Loucy (cell line): Measurements from ENCODE around the gene CLCA1.

ENCODE experiments used
- H2AFZ ChIP-seq: fragments of 200-600 bp; sonication (generic); 2 replicates; pipeline ENCODE4 v1.6.0; 2016; ENCODE audit warnings: antibody characterized with exemption, mild to moderate bottlenecking, low read length, moderate library complexity
- H3F3A ChIP-seq: fragments of 200-600 bp; 2 replicates; pipeline ENCODE4 v1.6.0; 2016; ENCODE audit warnings: antibody characterized with exemption, low read depth, mild to moderate bottlenecking
- H3K27me3 ChIP-seq: fragments of 200-600 bp; sonication (generic); 2 replicates; pipeline ENCODE4 v1.6.1; 2014; ENCODE audit warnings: low read length, mild to moderate bottlenecking; ENCODE audit not compliant: insufficient read depth, poor library complexity, severe bottlenecking
- H3K36me3 ChIP-seq: fragments of 200-600 bp; sonication (generic); 2 replicates; pipeline ENCODE4 v1.6.1; 2016; ENCODE audit warnings: low read length; ENCODE audit not compliant: insufficient read depth
- H3K4me1 ChIP-seq: fragments of 200-600 bp; sonication (generic); 2 replicates; pipeline ENCODE4 v1.5.1; 2014; ENCODE audit warnings: low read length, mild to moderate bottlenecking; ENCODE audit not compliant: insufficient read depth, poor library complexity, severe bottlenecking
- H3K4me2 ChIP-seq: fragments of 200-600 bp; sonication (generic); 2 replicates; pipeline ENCODE4 v1.6.0; 2014; ENCODE audit warnings: antibody characterized with exemption, low read length, low read depth, mild to moderate bottlenecking; ENCODE audit not compliant: poor library complexity, severe bottlenecking
- H3K4me3 ChIP-seq: fragments of 200-600 bp; sonication (generic); 2 replicates; pipeline ENCODE4 v1.5.1; 2014; ENCODE audit warnings: low read length, mild to moderate bottlenecking, mixed read lengths; ENCODE audit not compliant: poor library complexity, severe bottlenecking
- H3K79me2 ChIP-seq: fragments of 200-600 bp; sonication (generic); 2 replicates; pipeline ENCODE4 v1.6.1; 2014; ENCODE audit warnings: low read length; ENCODE audit not compliant: insufficient read depth
- H3K9ac ChIP-seq: fragments of 200-600 bp; sonication (generic); 2 replicates; pipeline ENCODE4 v1.6.0; 2014; ENCODE audit warnings: mild to moderate bottlenecking, low read depth, low read length, moderate library complexity; ENCODE audit not compliant: poor library complexity, severe bottlenecking
- H3K9me2 ChIP-seq: fragments of 200-600 bp; sonication (generic); replicated peaks from 2 replicates; pipeline ENCODE4 v1.6.1; 2016; ENCODE audit warnings: low read depth, low read length, mixed read lengths
- H3K9me3 ChIP-seq: fragments of 200-600 bp; sonication (generic); 2 replicates; pipeline ENCODE4 v1.6.1; 2014; ENCODE audit warnings: mild to moderate bottlenecking, antibody characterized with exemption, low read length, low read depth; ENCODE audit not compliant: insufficient read depth
- H4K20me1 ChIP-seq: fragments of 200-600 bp; sonication (generic); 2 replicates; pipeline ENCODE4 v1.6.0; 2014; ENCODE audit warnings: antibody characterized with exemption, low read length, mild to moderate bottlenecking; ENCODE audit not compliant: insufficient read depth, poor library complexity, severe bottlenecking
- EZH2phosphoT487 ChIP-seq: fragments of 200-600 bp; IDR thresholded peaks from 2 replicates; pipeline ENCODE4 v1.6.1; 2018; ENCODE audit warnings: antibody characterized with exemption, mild to moderate bottlenecking, moderate library complexity, borderline replicate concordance
- TF ChIP-seq, protein P1 (sequence below): fragments of 200-600 bp; sonication (generic); conservative IDR thresholded peaks from 2 replicates; pipeline ENCODE4 v1.5.1; 2014; ENCODE audit warnings: mild to moderate bottlenecking, antibody characterized with exemption, low read length

Gene CLCA1

GRCh38 chr1:86429835-86430234 is 38.9 kb upstream of the CLCA1 start:
- Histone ChIP-seq H3K27me3 (no peaks in the 10 kb centered on the region), H3K36me3 (no peaks in the 10 kb centered on the region), H3K4me1 (no peaks in the 10 kb centered on the region), H3F3A (no peaks in the 10 kb centered on the region), H3K9me3 (no peaks in the 10 kb centered on the region), H4K20me1 (no peaks in the 10 kb centered on the region), H3K79me2 (no peaks in the 10 kb centered on the region), H3K4me3 (no peak overlapping the region), H2AFZ (no peak overlapping the region), H3K9me2 (no peaks in the 10 kb centered on the region), H3K9ac (no peak overlapping the region), H3K4me2 (no peak overlapping the region)
- no peak for TF ChIP-seq EZH2phosphoT487
- TF ChIP-seq, protein P1, sequence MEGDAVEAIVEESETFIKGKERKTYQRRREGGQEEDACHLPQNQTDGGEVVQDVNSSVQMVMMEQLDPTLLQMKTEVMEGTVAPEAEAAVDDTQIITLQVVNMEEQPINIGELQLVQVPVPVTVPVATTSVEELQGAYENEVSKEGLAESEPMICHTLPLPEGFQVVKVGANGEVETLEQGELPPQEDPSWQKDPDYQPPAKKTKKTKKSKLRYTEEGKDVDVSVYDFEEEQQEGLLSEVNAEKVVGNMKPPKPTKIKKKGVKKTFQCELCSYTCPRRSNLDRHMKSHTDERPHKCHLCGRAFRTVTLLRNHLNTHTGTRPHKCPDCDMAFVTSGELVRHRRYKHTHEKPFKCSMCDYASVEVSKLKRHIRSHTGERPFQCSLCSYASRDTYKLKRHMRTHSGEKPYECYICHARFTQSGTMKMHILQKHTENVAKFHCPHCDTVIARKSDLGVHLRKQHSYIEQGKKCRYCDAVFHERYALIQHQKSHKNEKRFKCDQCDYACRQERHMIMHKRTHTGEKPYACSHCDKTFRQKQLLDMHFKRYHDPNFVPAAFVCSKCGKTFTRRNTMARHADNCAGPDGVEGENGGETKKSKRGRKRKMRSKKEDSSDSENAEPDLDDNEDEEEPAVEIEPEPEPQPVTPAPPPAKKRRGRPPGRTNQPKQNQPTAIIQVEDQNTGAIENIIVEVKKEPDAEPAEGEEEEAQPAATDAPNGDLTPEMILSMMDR = no peak

- H3K9me2 ChIP-seq = no peaks in the 10 kb centered on the region
These were observed 38.4 kb upstream of the CLCA1 start for GRCh38 chr1:86430376-86430775.

DNA sequence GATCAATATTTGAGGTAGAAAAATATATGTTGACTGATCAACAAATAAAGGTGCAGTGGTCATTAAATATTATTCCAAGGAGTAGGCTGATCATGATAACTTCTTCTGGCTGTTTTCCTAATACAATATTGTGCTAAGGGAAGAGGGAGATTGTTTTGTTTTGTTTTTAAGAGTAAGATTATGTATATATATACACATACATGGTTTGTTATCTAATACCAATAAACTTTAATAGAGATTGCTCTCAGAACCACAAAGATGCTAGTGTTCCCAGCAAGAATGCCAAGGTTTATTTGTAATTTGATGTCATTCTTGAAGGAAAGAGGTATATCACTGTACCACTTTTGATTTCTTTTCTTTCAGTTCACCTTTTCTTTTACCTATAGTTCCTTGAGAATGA is 34.7 kb upstream of the CLCA1 start:
- H3K4me1 ChIP-seq = no peaks in the 10 kb centered on the region
- H3K9me2 ChIP-seq = no peaks in the 10 kb centered on the region
- no peak overlapping the region for H3K9ac ChIP-seq
- no peaks in the 10 kb centered on the region for H3K36me3 ChIP-seq
- no peaks in the 10 kb centered on the region for H3K27me3 ChIP-seq
- TF ChIP-seq, protein P1 = no peak
- no peak overlapping the region for H3K4me2 ChIP-seq
- no peaks in the 10 kb centered on the region for H3F3A ChIP-seq
- no peaks in the 10 kb centered on the region for H4K20me1 ChIP-seq
- no peaks in the 10 kb centered on the region for H3K9me3 ChIP-seq
- H2AFZ ChIP-seq = no peak overlapping the region
- H3K79me2 ChIP-seq = no peaks in the 10 kb centered on the region
- H3K4me3 ChIP-seq = no peak overlapping the region

More at GRCh38 chr1:86430376-86430775, 38.4 kb upstream of the CLCA1 start:
- H3K4me1 ChIP-seq = no peaks in the 10 kb centered on the region
- no peak overlapping the region for H3K4me3 ChIP-seq
- no peaks in the 10 kb centered on the region for H3K9me3 ChIP-seq
- no peaks in the 10 kb centered on the region for H4K20me1 ChIP-seq
- no peaks in the 10 kb centered on the region for H3K27me3 ChIP-seq
- TF ChIP-seq, protein P1 = no peak
- no peak for TF ChIP-seq EZH2phosphoT487
- no peaks in the 10 kb centered on the region for H3K36me3 ChIP-seq
- no peak overlapping the region for H3K4me2 ChIP-seq
- H3K79me2 ChIP-seq = no peaks in the 10 kb centered on the region
- H3F3A ChIP-seq = no peaks in the 10 kb centered on the region
- H2AFZ ChIP-seq = no peak overlapping the region
- H3K9ac ChIP-seq = no peak overlapping the region
